Measurements from ENCODE around the gene MSI2. TPM values are rescaled to one million over a fixed set of nuclear protein-coding genes. Genes with fewer than 3 reads are reported as not detected.

The MSI2 gene
- total RNA-seq, 1 donor: 12.6 TPM

- no peak for DNase-seq (ENCODE audit: low read depth)
- no peak for TF ChIP-seq CTCF (IDR thresholded peaks at IDR 0.05; ENCODE audit: insufficient read depth, low read length)
Observed at GRCh38 chr17:57531078-57531477, 274.8 kb downstream of the MSI2 start.

GRCh38 chr17:57531648-57532504, 275.6 kb downstream of the MSI2 start:
- no peak for DNase-seq (ENCODE audit: low read depth)
- no peak for TF ChIP-seq CTCF (IDR thresholded peaks at IDR 0.05; ENCODE audit: insufficient read depth, low read length)

More at GRCh38 chr17:57531078-57531477, 274.8 kb downstream of the MSI2 start:
- no peak overlapping the region for H3K4me3 ChIP-seq (ENCODE audit: low read depth, low read length)

GRCh38 chr17:57532556-57532955, 276.2 kb downstream of the MSI2 start:
- DNase-seq (ENCODE audit: low read depth): no peak
- no peak overlapping the region for H3K4me3 ChIP-seq (ENCODE audit: low read depth, low read length)
- TF ChIP-seq CTCF (IDR thresholded peaks at IDR 0.05; ENCODE audit: insufficient read depth, low read length): no peak

More at GRCh38 chr17:57531648-57532504, 275.6 kb downstream of the MSI2 start:
- no peak overlapping the region for H3K4me3 ChIP-seq (ENCODE audit: low read depth, low read length)

- H3K4me3 ChIP-seq (ENCODE audit: low read depth, low read length): no peak overlapping the region
- no peak for TF ChIP-seq CTCF (IDR thresholded peaks at IDR 0.05; ENCODE audit: insufficient read depth, low read length)
- no peak for DNase-seq (ENCODE audit: low read depth)
Observed at GRCh38 chr17:57532966-57533365, 276.6 kb downstream of the MSI2 start.

- H3K4me3 ChIP-seq (ENCODE audit: low read depth, low read length): no peak overlapping the region
- DNase-seq (ENCODE audit: low read depth): no peak
- TF ChIP-seq CTCF (IDR thresholded peaks at IDR 0.05; ENCODE audit: insufficient read depth, low read length): no peak
Observed at GRCh38 chr17:57533684-57534305, 277.5 kb downstream of the MSI2 start.

- TF ChIP-seq CTCF (IDR thresholded peaks at IDR 0.05; ENCODE audit: insufficient read depth, low read length): no peak
- no peak for DNase-seq (ENCODE audit: low read depth)
- no peak overlapping the region for H3K4me3 ChIP-seq (ENCODE audit: low read depth, low read length)
Observed at GRCh38 chr17:57534863-57535248, 278.5 kb downstream of the MSI2 start.

All from fibroblast of the aortic adventitia (primary cell).